ENCODE measurements around the gene TIMP2.
A peak's percentile ranks its signal among the peaks of the same experiment; 100 is the strongest.

Gene TIMP2

GRCh38 chr17:78865682-78866390 lies 59.4 kb downstream of the TIMP2 start:
- DNase-seq (ENCODE audit: low spot score): peak; percentile 79

GRCh38 chr17:78864117-78864516 lies 61.1 kb downstream of the TIMP2 start:
- DNase-seq (ENCODE audit: low spot score): no peak

GRCh38 chr17:78862073-78863023 lies 62.8 kb downstream of the TIMP2 start:
- DNase-seq (ENCODE audit: low spot score): no peak

GRCh38 chr17:78861229-78861628 lies 64.0 kb downstream of the TIMP2 start:
- no peak for DNase-seq (ENCODE audit: low spot score)

DNA sequence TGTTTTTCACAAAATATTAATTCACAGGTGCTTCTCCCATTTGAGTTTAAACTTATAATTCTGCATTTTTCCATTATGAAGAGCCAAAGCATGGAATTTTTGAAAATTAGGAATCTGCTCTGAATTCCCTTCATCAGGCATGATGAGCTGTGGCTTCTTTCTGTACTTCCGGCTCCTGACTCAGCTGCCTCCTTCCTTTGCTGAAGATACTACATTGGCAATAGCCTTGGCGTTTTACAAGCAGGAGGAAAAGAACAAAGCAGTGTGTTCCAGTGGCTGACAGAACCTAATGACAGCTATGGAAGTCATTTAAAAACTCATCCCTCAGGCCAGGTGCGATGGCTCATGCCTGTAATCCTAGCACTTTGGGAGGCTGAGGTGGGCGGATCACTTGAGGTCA lies 66.1 kb downstream of the TIMP2 start:
- no peak for DNase-seq (ENCODE audit: low spot score)

DNA sequence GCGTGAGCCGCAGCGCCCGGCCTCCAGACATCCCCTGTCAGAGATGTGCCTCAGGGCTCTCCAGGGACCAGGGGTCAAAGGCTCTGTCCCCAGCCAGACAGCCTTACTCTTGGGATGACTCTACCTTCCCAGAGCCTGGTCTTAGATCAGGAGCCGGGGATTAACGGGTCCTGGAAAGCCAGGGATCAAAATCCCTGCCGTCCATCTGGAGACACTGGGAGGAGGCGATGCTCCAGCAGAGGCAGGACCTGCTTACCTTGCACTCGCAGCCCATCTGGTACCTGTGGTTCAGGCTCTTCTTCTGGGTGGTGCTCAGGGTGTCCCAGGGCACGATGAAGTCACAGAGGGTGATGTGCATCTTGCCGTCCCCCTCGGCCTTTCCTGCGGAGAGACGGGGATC lies 67.9 kb downstream of the TIMP2 start:
- no peak for DNase-seq (ENCODE audit: low spot score)

DNA sequence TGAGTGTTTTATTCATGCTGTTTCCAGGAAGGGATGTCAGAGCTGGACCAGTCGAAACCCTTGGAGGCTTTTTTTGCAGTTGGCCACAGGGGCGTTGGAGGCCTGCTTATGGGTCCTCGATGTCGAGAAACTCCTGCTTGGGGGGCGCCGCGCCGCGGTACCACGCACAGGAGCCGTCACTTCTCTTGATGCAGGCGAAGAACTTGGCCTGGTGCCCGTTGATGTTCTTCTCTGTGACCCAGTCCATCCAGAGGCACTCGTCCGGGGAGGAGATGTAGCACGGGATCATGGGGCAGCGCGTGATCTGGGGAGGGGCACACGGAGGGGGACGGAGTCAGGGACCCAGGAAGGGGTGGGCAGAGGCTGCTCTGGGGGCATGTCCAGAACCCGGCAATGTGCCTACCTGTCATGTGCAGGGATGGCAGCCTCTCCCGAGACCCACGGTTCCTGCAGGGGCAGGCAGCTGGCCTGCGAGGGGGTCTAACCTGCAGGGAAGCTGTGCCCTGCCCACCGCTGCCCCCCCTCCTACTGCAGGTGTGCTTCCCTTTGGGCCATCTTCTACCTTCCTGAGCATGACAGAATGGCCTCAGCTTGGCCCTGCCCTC lies 69.5 kb downstream of the TIMP2 start:
- no peak for DNase-seq (ENCODE audit: low spot score)

DNA sequence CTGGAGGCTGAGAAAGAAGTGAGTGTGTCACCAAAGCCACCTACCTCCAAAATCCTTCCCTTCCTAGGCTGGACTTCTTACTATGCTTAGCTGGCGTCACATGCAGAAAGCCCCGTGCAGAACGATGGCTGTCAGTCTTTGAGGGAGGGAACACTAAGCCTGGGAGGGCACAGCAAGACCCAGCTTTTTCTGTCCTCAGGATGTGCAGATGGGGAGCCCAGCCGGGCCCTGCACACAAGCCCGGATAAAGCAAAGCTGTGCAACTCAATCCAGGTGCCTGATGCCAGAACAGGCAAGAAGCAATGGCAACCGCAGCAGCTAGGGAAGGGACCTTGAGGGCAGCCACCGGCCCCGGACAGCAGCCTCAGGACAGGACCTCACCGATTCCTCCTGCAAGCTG lies 70.7 kb downstream of the TIMP2 start:
- no peak for DNase-seq (ENCODE audit: low spot score)

- DNase-seq (ENCODE audit: low spot score): no peak
Observed at GRCh38 chr17:78853926-78854394, 71.2 kb downstream of the TIMP2 start.

DNA sequence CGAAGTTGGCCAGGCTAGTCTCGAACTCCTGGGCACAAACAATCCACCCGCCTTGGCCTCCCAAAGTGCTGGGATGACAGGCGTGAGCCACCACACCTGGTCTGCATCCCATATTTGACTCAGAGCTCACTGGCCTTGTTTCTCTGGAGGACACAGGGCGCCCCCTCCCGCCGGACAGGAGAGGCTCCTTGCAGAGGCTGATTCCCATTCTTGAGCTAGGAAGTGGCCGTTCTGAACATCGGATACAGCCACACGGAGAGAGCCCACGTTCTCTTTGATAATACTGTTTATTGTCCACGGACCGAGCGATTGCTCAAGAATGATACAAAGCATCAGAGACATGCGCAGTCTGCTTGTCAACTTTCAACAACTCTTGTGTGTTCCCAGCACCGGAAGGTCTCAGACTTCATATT lies 72.5 kb downstream of the TIMP2 start:
- peak; percentile 43 for DNase-seq (ENCODE audit: low spot score)

DNA sequence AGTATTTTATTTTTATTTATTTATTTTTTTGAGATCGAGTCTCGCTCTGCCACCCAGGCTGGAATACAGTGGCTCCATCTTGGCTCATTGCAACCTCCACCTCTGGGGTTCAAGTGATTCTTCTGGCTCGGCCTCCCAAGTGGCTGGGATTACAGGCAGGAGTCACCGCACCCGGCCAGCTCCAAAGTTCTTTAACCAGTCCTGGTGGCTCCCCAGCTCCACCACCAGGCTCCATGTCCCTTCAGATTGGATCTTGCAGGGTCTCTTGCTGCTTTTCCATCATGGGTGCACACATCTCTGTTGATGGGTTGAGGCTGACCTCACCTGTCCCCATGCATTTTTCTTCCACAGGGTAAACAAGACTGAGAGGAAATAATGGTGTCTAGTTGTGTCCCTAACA lies 76.2 kb downstream of the TIMP2 start:
- DNase-seq (ENCODE audit: low spot score): no peak

- no peak for DNase-seq (ENCODE audit: low spot score)
Observed at GRCh38 chr17:78847052-78847451, 78.1 kb downstream of the TIMP2 start.

DNA sequence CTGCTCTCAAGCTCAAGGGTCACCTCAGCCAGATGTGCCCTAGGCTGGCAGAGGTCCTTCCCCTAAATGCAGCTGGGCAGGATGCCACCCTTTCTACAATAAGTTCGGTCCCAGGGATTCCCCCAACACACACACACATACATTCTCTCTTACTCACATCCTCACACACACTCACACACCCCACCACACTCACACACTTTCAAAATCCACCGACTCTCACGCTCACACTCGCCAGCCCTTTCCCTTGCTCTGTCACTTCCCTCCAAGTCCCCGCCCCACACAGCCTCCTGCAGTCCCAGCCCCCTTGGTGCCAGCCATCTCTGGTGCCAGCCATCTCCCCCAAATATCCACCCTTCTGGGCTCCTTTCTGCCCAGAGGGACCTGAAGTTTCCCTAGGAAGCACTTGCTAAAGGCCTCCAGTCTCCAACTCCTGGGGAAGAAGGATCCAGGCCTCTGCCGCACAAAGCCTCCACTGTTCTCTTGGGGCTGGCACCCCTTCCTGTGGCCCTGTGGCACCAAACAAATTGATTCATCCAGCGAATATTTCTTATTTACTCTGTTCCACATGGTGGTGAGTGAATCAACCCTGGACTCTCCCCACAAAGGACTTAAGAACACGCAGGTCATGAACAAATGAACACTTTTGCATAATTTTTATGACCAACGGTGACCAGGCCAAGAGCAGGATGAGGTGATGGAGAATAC lies 80.7 kb downstream of the TIMP2 start:
- DNase-seq (ENCODE audit: low spot score): no peak

GRCh38 chr17:78842881-78843565 lies 82.2 kb downstream of the TIMP2 start:
- DNase-seq (ENCODE audit: low spot score): peak; percentile 47

DNA sequence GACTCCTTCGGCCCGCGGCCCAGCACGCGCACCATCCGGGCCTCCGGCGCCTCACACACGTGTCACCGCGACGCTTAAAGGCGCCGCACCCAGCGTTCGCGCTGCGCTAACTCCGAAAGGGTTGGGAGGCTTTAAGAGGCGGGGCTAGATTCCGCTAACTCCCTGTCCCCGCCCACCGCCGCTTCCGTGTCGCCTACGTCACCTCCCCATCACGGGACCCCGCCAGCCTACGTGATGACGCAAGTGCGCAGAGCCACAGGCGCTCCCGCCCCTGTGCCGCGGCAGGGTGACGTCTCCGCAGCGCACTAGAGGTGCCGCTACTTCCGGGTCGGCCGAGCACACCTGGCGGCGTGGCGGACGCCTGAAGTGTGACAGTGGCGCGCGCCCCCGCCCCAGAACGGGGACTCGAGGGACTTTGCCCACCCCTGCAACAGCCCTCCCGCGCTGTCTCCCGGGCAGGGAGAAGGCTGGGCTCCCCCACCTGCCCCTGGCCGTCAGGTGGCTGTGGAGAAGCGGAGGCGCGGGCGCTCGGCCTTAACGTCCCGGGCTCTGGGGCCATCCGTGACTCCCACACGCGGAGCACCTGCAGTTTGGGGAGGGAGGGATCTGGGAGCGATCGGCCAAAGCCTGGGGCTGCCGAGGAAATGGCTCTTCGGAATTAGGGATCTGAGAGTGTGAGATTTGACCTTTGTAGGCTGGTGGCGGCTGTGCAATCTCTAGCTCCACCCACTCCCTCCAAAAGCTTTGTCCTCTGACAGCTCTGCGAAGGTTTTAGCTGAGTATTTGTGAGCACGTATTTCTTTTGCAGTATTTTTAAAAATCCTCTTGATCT lies 84.2 kb downstream of the TIMP2 start, which contains the start of gene USP36:
USP36 (minus strand) TSS at position 35 of the 832 bp plus-strand sequence. CDS start 4,451 bp downstream, outside the sequence.
- peak; percentile 91 for DNase-seq (ENCODE audit: low spot score)

GRCh38 chr17:78840530-78840779 lies 84.7 kb downstream of the TIMP2 start:
- DNase-seq (ENCODE audit: low spot score): no peak

- peak; percentile 54 for DNase-seq (ENCODE audit: low spot score)
Observed at GRCh38 chr17:78839762-78840529, 85.2 kb downstream of the TIMP2 start.

- DNase-seq (ENCODE audit: low spot score): no peak
Observed at GRCh38 chr17:78839235-78839761, 85.9 kb downstream of the TIMP2 start.

GRCh38 chr17:78838574-78839005 lies 86.6 kb downstream of the TIMP2 start:
- no peak for DNase-seq (ENCODE audit: low spot score)

All from HuH-7.5 (cell line).